SK-N-SH (cell line): Measurements from ENCODE around the gene HIPK1. TPM values are rescaled to one million over a fixed set of nuclear protein-coding genes. Genes with fewer than 3 reads are reported as not detected.

ENCODE experiments used
- CTCF ChIA-PET: fragments of 300-600, 350-600 bp; formaldehyde crosslinking; extraction: SDS; loops from one replicate; lab custom pipeline; 2021; lab: Yijun Ruan, JAX
- POLR2A ChIA-PET: fragments of 350-600 bp; sonication (Branson Sonifier 250); formaldehyde crosslinking; extraction: SDS; loops from one replicate; lab custom pipeline; 2020; ENCODE audit warnings: antibody characterized with exemption, inconsistent platforms; lab: Yijun Ruan, JAX
- DNase-seq: peaks from one replicate; pipeline ENCODE4 v3.0.0; 2012
- H2AFZ ChIP-seq: fragments of 200-600 bp; sonication (generic); 2 replicates; pipeline ENCODE4 v1.8.1; 2016; ENCODE audit warnings: antibody characterized with exemption, mild to moderate bottlenecking, low read depth
- H3F3A ChIP-seq: fragments of 200-600 bp; sonication (generic); replicated peaks from 2 replicates; pipeline ENCODE3; 2016; ENCODE audit warnings: antibody characterized with exemption, mild to moderate bottlenecking; ENCODE audit not compliant: insufficient read depth
- H3K27ac ChIP-seq, 2 experiments: fragments of 200-500 bp in 1 of 2; fragments of 200-600 bp in 1 of 2; sonication (Bioruptor generic) in 1 of 2; sonication (generic), shearing (Covaris generic) in 1 of 2; 2 replicates each; pipeline versions ENCODE4 v1.5.1 to v1.6.1; 2014 to 2016; ENCODE audit warnings: low read depth in 2 of 2, inconsistent platforms in 1 of 2, low read length in 1 of 2, mild to moderate bottlenecking in 1 of 2, mixed read lengths in 1 of 2
- H3K27me3 ChIP-seq: fragments of 200-600 bp; sonication (generic), shearing (Covaris generic); 2 replicates; pipeline ENCODE4 v1.6.1; 2016; ENCODE audit warnings: mixed run types; ENCODE audit not compliant: insufficient read depth
- H3K36me3 ChIP-seq, 2 experiments: fragments of 200-500 bp in 1 of 2; fragments of 200-600 bp in 1 of 2; sonication (Bioruptor generic) in 1 of 2; sonication (generic) in 1 of 2; replicated peaks in 1 of 2; 2 replicates each; pipeline versions ENCODE3 to v1.5.1; 2014 to 2016; ENCODE audit warnings: low read length in 1 of 2, mild to moderate bottlenecking in 1 of 2; ENCODE audit not compliant: insufficient read depth in 2 of 2, control insufficient read depth in 1 of 2
- H3K4me1 ChIP-seq, 2 experiments: fragments of 200-500 bp in 1 of 2; fragments of 200-600 bp in 1 of 2; sonication (Bioruptor generic) in 1 of 2; sonication (generic), shearing (Covaris generic) in 1 of 2; 2 replicates each; pipeline versions ENCODE4 v1.5.1 to v1.6.1; 2014 to 2016; ENCODE audit warnings: low read depth in 1 of 2, low read length in 1 of 2, mixed run types in 1 of 2; ENCODE audit not compliant: insufficient read depth in 2 of 2, control insufficient read depth in 1 of 2
- H3K4me2 ChIP-seq: fragments of 200-600 bp; sonication (generic), shearing (Covaris generic); 2 replicates; pipeline ENCODE4 v1.6.1; 2017; ENCODE audit warnings: mixed run types
- H3K4me3 ChIP-seq, 2 experiments: fragments of 200-500 bp in 1 of 2; fragments of 200-600 bp in 1 of 2; sonication (Bioruptor generic) in 1 of 2; sonication (generic), shearing (Covaris generic) in 1 of 2; 2 replicates each; pipeline versions ENCODE4 v1.5.1 to v1.8.1; 2014 to 2016; ENCODE audit warnings: low read depth in 2 of 2, inconsistent platforms in 1 of 2, low read length in 1 of 2, mild to moderate bottlenecking in 1 of 2, mixed read lengths in 1 of 2, moderate library complexity in 1 of 2
- H3K79me2 ChIP-seq: fragments of 200-600 bp; sonication (generic); 2 replicates; pipeline ENCODE4 v1.8.1; 2017; ENCODE audit warnings: mild to moderate bottlenecking; ENCODE audit not compliant: insufficient read depth
- H3K9ac ChIP-seq: fragments of 200-600 bp; sonication (generic); 2 replicates; pipeline ENCODE4 v1.6.1; 2017; ENCODE audit warnings: mixed run types
- H3K9me2 ChIP-seq: fragments of 200-600 bp; sonication (generic); 2 replicates; pipeline ENCODE4 v1.6.1; 2017; ENCODE audit warnings: mixed run types
- H3K9me3 ChIP-seq: fragments of 200-600 bp; sonication (generic); 2 replicates; pipeline ENCODE4 v1.6.1; 2017; ENCODE audit warnings: mixed run types, mild to moderate bottlenecking, moderate library complexity
- H4K20me1 ChIP-seq: fragments of 200-600 bp; sonication (generic); 2 replicates; pipeline ENCODE4 v1.6.1; 2017; ENCODE audit warnings: mild to moderate bottlenecking, mixed run types; ENCODE audit not compliant: insufficient read depth
- ELF1 ChIP-seq: IDR thresholded peaks from 2 replicates; pipeline ENCODE4 v1.4.0; 2012
- EZH2phosphoT487 ChIP-seq: fragments of 200-600 bp; sonication (generic); IDR thresholded peaks from 2 replicates; pipeline ENCODE4 v1.6.1; 2017; ENCODE audit warnings: low read depth, mixed run types, mild to moderate bottlenecking, antibody characterized with exemption, moderate library complexity, borderline replicate concordance
- FOXJ3 ChIP-seq: sonication (generic); formaldehyde crosslinking; IDR thresholded peaks from 2 replicates; pipeline ENCODE4 v1.5.1; 2020; ENCODE audit warnings: mild to moderate bottlenecking, missing genetic modification reagents
- GATA2 ChIP-seq: sonication (generic); formaldehyde crosslinking; IDR thresholded peaks from 2 replicates; pipeline ENCODE4 v1.5.0; 2020; ENCODE audit warnings: mild to moderate bottlenecking, missing genetic modification reagents
- JUND ChIP-seq: IDR thresholded peaks from 2 replicates; pipeline ENCODE4 v1.4.0; 2012
- MEF2A ChIP-seq: IDR thresholded peaks from 2 replicates; pipeline ENCODE4 v1.4.0; 2012; ENCODE audit warnings: low read depth, borderline replicate concordance
- MXI1 ChIP-seq: IDR thresholded peaks from 2 replicates; pipeline ENCODE4 v1.6.1; 2012; ENCODE audit warnings: mild to moderate bottlenecking, low read depth, low read length, improper control_type of control experiment
- NRF1 ChIP-seq: IDR thresholded peaks from 2 replicates; pipeline ENCODE4 v1.6.1; 2012; ENCODE audit warnings: low read depth, mild to moderate bottlenecking, low read length
- RCOR1 ChIP-seq: fragments of 150-350 bp; IDR thresholded peaks from 2 replicates; pipeline ENCODE4 v1.6.1; 2017; ENCODE audit warnings: antibody characterized with exemption, low read length
- RFX5 ChIP-seq: IDR thresholded peaks from 2 replicates; pipeline ENCODE4 v1.6.1; 2012; ENCODE audit warnings: mild to moderate bottlenecking, improper control_type of control experiment, low read length
- RXRA ChIP-seq: IDR thresholded peaks from 2 replicates; pipeline ENCODE4 v1.4.0; 2012; ENCODE audit warnings: low read depth, mild to moderate bottlenecking, borderline replicate concordance
- SIN3A ChIP-seq: IDR thresholded peaks from 2 replicates; pipeline ENCODE4 v1.6.1; 2012; ENCODE audit warnings: low read depth, mild to moderate bottlenecking, low read length, moderate library complexity, borderline replicate concordance
- TAF1 ChIP-seq: IDR thresholded peaks from 2 replicates; pipeline ENCODE4 v1.6.1; 2012; ENCODE audit warnings: low read depth, mild to moderate bottlenecking, low read length, moderate library complexity, borderline replicate concordance
- TCF12 ChIP-seq: IDR thresholded peaks from 2 replicates; pipeline ENCODE4 v1.4.0; 2012
- WGBS: methylation state at CpG from one replicate; pipeline ENCODE4 v1.1.6; 2017; ENCODE audit warnings: low lambda C conversion rate; 5-methylcytosine and 5-hydroxymethylcytosine counted together
- polyA plus RNA-seq, 3 experiments: library from polyadenylated mRNA; depleted of rRNA; stranded (reverse); fragments of >200 nt; gene quantifications; 2 replicates each; pipeline ENCODE4 v1.2.3, GENCODE V29; 2012
- TF ChIP-seq, protein P1 (sequence below): IDR thresholded peaks from 2 replicates; pipeline ENCODE4; 2012
- TF ChIP-seq, protein P2 (sequence below): fragments of 150-350 bp; IDR thresholded peaks from 2 replicates; pipeline ENCODE4 v1.6.1; 2017; ENCODE audit warnings: antibody characterized with exemption, low read length, low read depth, borderline replicate concordance
- TF ChIP-seq, protein P3 (sequence below): fragments of 200-600 bp; sonication (generic); IDR thresholded peaks from 2 replicates; pipeline ENCODE4 v1.6.1; 2017; ENCODE audit warnings: antibody characterized with exemption, mild to moderate bottlenecking, moderate library complexity
- TF ChIP-seq, protein P4 (sequence below): IDR thresholded peaks from 2 replicates; pipeline ENCODE4 v1.6.1; 2012; ENCODE audit warnings: mild to moderate bottlenecking, low read depth, low read length, moderate library complexity
- TF ChIP-seq, protein P5 (sequence below): IDR thresholded peaks from 2 replicates; pipeline ENCODE4 v1.4.0; 2012; ENCODE audit warnings: low read depth, borderline replicate concordance

HIPK1 gene
- polyA plus RNA-seq, 1 of the 3 experiments (the other 2 are of a cell fraction), result 7.1 TPM

DNA sequence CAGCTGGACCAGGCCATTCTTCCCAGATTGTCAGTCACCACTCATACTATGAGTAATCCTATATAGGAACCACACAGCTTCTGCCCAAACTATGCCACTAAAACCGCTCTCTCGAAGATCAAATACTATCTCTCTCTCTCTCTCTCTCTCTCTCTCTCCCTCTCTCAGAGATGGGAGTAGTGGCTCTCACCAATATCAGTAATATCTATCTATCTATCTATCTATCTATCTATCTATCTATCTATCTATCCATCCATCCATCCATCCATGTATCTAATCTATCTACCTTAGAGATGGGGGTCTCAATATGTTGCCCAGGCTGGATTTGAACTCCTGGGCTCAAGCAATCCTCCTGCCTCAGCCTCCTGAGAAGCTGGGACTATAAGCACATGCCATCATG is 4.7 kb upstream of the HIPK1 start:
- Histone ChIP-seq H2AFZ (no peak overlapping the region), H3K9me3 (no peaks in the 10 kb centered on the region), H3K9me2 (no peaks in the 10 kb centered on the region), H3K9ac (no peak overlapping the region), H3F3A (no peaks in the 10 kb centered on the region), H3K27me3 (no peaks in the 10 kb centered on the region), H3K36me3 (no peaks in the 10 kb centered on the region), H3K79me2 (peaks cover 3% of the 10 kb centered on the region; the same call in 1 of the 2 replicates), H3K27ac (no peak overlapping the region), H3K4me1 (0 out of 4 replicates have a peak, but pooled peaks cover 0 to 7% of the 10 kb centered on the region in 2 experiments), H3K4me2 (no peak overlapping the region), H3K4me3 (no peak overlapping the region), H4K20me1 (no peaks in the 10 kb centered on the region)
- TF ChIP-seq SIN3A (no peak), MXI1 (no peak), TAF1 (no peak), NRF1 (no peak), GATA2 (no peak), EZH2phosphoT487 (no peak), TCF12 (no peak)
- TF ChIP-seq, protein P1, sequence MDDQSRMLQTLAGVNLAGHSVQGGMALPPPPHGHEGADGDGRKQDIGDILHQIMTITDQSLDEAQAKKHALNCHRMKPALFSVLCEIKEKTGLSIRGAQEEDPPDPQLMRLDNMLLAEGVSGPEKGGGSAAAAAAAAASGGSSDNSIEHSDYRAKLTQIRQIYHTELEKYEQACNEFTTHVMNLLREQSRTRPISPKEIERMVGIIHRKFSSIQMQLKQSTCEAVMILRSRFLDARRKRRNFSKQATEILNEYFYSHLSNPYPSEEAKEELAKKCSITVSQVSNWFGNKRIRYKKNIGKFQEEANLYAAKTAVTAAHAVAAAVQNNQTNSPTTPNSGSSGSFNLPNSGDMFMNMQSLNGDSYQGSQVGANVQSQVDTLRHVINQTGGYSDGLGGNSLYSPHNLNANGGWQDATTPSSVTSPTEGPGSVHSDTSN, result no peak
- TF ChIP-seq, protein P2, sequence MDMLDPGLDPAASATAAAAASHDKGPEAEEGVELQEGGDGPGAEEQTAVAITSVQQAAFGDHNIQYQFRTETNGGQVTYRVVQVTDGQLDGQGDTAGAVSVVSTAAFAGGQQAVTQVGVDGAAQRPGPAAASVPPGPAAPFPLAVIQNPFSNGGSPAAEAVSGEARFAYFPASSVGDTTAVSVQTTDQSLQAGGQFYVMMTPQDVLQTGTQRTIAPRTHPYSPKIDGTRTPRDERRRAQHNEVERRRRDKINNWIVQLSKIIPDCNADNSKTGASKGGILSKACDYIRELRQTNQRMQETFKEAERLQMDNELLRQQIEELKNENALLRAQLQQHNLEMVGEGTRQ, result no peak
- CTCF ChIA-PET, result interaction anchor here (1.0 kb wide), 1 partner anchor 14 kb away, joined by 4 read pairs; no protein-coding TSS in a partner anchor
- no peak for DNase-seq
- 100% methylated on average over 2 of the region's 2 CpGs for WGBS
- POLR2A ChIA-PET, result no interaction called here

DNA sequence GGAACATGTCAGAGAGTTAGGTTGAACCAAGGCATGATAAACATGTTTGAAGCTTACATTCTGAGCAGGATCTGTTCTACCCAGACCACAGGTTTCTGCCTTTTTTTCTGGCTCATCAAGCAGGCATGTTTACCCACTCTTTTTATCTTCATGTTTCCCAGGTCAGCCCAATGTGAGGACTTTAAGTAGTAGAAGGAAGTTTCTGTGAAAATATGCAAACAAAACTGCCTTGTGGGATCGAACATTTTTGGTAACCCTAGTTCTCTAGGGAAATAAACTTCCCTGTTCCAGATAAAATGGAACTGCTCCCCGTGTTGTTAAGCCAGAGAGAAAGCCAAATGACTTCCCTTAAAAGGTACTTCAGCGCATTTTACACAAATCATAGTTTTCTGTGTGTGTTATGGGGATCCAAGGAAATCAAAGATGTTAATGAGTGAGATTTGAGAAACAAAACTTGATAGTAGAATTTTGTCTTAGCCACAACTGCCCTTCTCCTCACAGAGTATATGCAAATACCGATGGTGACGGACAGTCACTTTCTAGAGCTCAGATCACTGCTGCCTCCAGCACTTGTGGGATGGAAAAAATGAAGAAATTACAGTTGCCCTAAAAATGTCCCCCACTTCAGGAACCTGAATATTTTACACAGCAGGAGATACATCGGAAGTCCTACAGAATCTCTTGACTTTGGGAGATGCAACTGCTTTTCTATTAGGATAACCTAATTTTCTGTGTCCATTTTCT is 765 bp upstream of the HIPK1 start:
- H2AFZ ChIP-seq, result peak overlapping the region; percentile 98
- H3K9ac ChIP-seq, result peak overlapping the region; percentile 98
- ChIA-PET CTCF (interaction anchor here (1.1 to 3.2 kb wide), 5 partner anchors 11 to 354 kb away, joined by 3 to 19 read pairs (median 7); partner anchors contain the start of genes AP4B1 and DCLRE1B), POLR2A (interaction anchor here (0.8 to 2.9 kb wide), 2 partner anchors 24 to 116 kb away, joined by 3 to 21 read pairs; partner anchors contain the start of genes AP4B1, DCLRE1B and RSBN1)
- no peak for DNase-seq
- no peaks in the 10 kb centered on the region for H3K9me3 ChIP-seq
- peaks cover 41% of the 10 kb centered on the region for H3K79me2 ChIP-seq
- no peaks in the 10 kb centered on the region for H3K9me2 ChIP-seq
- peaks cover 8 to 22% of the 10 kb centered on the region in 2 experiments for H3K4me1 ChIP-seq
- peak overlapping the region; percentile 93 to 99 for H3K4me3 ChIP-seq
- H3K36me3 ChIP-seq, result no peaks in the 10 kb centered on the region
- peaks cover 28% of the 10 kb centered on the region for H4K20me1 ChIP-seq
- WGBS, result 20% methylated on average over 6 of the region's 6 CpGs
- H3K4me2 ChIP-seq, result peak overlapping the region; percentile 86
- no peaks in the 10 kb centered on the region for H3K27me3 ChIP-seq
- H3K27ac ChIP-seq, result peak overlapping the region; percentile 86 to 89
- no peaks in the 10 kb centered on the region for H3F3A ChIP-seq
- TF ChIP-seq MEF2A, result no peak
- no peak for TF ChIP-seq RFX5
- TF ChIP-seq JUND, result no peak
- TF ChIP-seq RXRA, result no peak
- no peak for TF ChIP-seq ELF1
- TF ChIP-seq FOXJ3 (CRISPR knock-in tag), result no peak
- no peak for TF ChIP-seq RCOR1
- TF ChIP-seq, protein P3, sequence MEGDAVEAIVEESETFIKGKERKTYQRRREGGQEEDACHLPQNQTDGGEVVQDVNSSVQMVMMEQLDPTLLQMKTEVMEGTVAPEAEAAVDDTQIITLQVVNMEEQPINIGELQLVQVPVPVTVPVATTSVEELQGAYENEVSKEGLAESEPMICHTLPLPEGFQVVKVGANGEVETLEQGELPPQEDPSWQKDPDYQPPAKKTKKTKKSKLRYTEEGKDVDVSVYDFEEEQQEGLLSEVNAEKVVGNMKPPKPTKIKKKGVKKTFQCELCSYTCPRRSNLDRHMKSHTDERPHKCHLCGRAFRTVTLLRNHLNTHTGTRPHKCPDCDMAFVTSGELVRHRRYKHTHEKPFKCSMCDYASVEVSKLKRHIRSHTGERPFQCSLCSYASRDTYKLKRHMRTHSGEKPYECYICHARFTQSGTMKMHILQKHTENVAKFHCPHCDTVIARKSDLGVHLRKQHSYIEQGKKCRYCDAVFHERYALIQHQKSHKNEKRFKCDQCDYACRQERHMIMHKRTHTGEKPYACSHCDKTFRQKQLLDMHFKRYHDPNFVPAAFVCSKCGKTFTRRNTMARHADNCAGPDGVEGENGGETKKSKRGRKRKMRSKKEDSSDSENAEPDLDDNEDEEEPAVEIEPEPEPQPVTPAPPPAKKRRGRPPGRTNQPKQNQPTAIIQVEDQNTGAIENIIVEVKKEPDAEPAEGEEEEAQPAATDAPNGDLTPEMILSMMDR, result no peak
- TF ChIP-seq, protein P4, sequence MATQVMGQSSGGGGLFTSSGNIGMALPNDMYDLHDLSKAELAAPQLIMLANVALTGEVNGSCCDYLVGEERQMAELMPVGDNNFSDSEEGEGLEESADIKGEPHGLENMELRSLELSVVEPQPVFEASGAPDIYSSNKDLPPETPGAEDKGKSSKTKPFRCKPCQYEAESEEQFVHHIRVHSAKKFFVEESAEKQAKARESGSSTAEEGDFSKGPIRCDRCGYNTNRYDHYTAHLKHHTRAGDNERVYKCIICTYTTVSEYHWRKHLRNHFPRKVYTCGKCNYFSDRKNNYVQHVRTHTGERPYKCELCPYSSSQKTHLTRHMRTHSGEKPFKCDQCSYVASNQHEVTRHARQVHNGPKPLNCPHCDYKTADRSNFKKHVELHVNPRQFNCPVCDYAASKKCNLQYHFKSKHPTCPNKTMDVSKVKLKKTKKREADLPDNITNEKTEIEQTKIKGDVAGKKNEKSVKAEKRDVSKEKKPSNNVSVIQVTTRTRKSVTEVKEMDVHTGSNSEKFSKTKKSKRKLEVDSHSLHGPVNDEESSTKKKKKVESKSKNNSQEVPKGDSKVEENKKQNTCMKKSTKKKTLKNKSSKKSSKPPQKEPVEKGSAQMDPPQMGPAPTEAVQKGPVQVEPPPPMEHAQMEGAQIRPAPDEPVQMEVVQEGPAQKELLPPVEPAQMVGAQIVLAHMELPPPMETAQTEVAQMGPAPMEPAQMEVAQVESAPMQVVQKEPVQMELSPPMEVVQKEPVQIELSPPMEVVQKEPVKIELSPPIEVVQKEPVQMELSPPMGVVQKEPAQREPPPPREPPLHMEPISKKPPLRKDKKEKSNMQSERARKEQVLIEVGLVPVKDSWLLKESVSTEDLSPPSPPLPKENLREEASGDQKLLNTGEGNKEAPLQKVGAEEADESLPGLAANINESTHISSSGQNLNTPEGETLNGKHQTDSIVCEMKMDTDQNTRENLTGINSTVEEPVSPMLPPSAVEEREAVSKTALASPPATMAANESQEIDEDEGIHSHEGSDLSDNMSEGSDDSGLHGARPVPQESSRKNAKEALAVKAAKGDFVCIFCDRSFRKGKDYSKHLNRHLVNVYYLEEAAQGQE, result no peak
- TF ChIP-seq, protein P5, sequence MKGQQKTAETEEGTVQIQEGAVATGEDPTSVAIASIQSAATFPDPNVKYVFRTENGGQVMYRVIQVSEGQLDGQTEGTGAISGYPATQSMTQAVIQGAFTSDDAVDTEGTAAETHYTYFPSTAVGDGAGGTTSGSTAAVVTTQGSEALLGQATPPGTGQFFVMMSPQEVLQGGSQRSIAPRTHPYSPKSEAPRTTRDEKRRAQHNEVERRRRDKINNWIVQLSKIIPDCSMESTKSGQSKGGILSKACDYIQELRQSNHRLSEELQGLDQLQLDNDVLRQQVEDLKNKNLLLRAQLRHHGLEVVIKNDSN, result no peak
